ENCODE results near the gene CNPY2. TPM values are rescaled to one million over a fixed set of nuclear protein-coding genes. Genes with fewer than 3 reads are reported as not detected.

The CNPY2 gene
- 94.7 and 113 TPM in 2 replicates for total RNA-seq

GRCh38 chr12:56315622-56316473 is at the start of gene CNPY2:
CNPY2 (minus strand) TSS chr12:56315988; CDS start chr12:56315217, 771 bp downstream.
- DNase-seq (ENCODE audit: low read depth) = peak; percentile 98
- no peak for TF ChIP-seq CTCF (IDR thresholded peaks at IDR 0.05; ENCODE audit: insufficient read depth, low read depth, low read length)
- peak within 1 kb of the TSS; percentile 84 for H3K4me3 ChIP-seq (ENCODE audit: low read depth, low read length)

- DNase-seq (ENCODE audit: low read depth) = no peak
- TF ChIP-seq CTCF (IDR thresholded peaks at IDR 0.05; ENCODE audit: insufficient read depth, low read depth, low read length) = no peak
- H3K4me3 ChIP-seq (ENCODE audit: low read depth, low read length) = no peak within 1 kb of the TSS
Measured at GRCh38 chr12:56362130-56363059, 46.6 kb upstream of the CNPY2 start, which contains the start of gene APOF. APOF (minus strand) TSS chr12:56362857; CDS start chr12:56362745, 112 bp downstream.

GRCh38 chr12:56361487-56362129 is 45.8 kb upstream of the CNPY2 start:
- TF ChIP-seq CTCF (IDR thresholded peaks at IDR 0.05; ENCODE audit: insufficient read depth, low read depth, low read length) = no peak
- no peak overlapping the region for H3K4me3 ChIP-seq (ENCODE audit: low read depth, low read length)
- no peak for DNase-seq (ENCODE audit: low read depth)

GRCh38 chr12:56359851-56360767 is 44.3 kb upstream of the CNPY2 start, which contains the start of gene STAT2:
STAT2 (minus strand) TSS chr12:56360107; CDS start chr12:56356571, 3,536 bp downstream.
- no peak for TF ChIP-seq CTCF (IDR thresholded peaks at IDR 0.05; ENCODE audit: insufficient read depth, low read depth, low read length)
- peak within 1 kb of the TSS; percentile 66 for H3K4me3 ChIP-seq (ENCODE audit: low read depth, low read length)
- peak; percentile 100 for DNase-seq (ENCODE audit: low read depth)

- peak overlapping the region; percentile 66 for H3K4me3 ChIP-seq (ENCODE audit: low read depth, low read length)
- peak; percentile 92 for DNase-seq (ENCODE audit: low read depth)
- TF ChIP-seq CTCF (IDR thresholded peaks at IDR 0.05; ENCODE audit: insufficient read depth, low read depth, low read length) = no peak
Measured at GRCh38 chr12:56358836-56359532, 43.2 kb upstream of the CNPY2 start.

Measured in fibroblast of villous mesenchyme (primary cell).